SU-DHL-6 (cell line): ENCODE data around the gene CTDSPL.

ENCODE experiments used
- H2AFZ ChIP-seq: fragments of 200-600 bp; sonication (generic); 2 replicates; pipeline ENCODE4 v1.6.1; 2014; ENCODE audit warnings: low read depth, mild to moderate bottlenecking, moderate library complexity, mixed read lengths, antibody characterized with exemption, low read length; ENCODE audit not compliant: severe bottlenecking
- H3F3A ChIP-seq: fragments of 200-600 bp; shearing (Covaris generic); 2 replicates; pipeline ENCODE4 v1.6.0; 2016; ENCODE audit warnings: antibody characterized with exemption, mild to moderate bottlenecking; ENCODE audit not compliant: insufficient read depth
- H3K27ac ChIP-seq: fragments of 200-600 bp; sonication (generic); 2 replicates; pipeline ENCODE4 v1.5.1; 2016; ENCODE audit warnings: low read depth, mild to moderate bottlenecking, low read length, moderate library complexity, mixed read lengths
- H3K27me3 ChIP-seq: fragments of 200-600 bp; sonication (generic), shearing (Covaris generic); 2 replicates; pipeline ENCODE4 v1.6.0; 2014; ENCODE audit warnings: mild to moderate bottlenecking, low read length
- H3K36me3 ChIP-seq: fragments of 200-600 bp; sonication (generic); 2 replicates; pipeline ENCODE4 v1.6.1; 2014; ENCODE audit warnings: mild to moderate bottlenecking, low read length, mixed read lengths
- H3K4me2 ChIP-seq: fragments of 300-600, 200-600 bp; shearing (Covaris generic), sonication (generic); 2 replicates; pipeline ENCODE4 v1.6.0; 2014; ENCODE audit warnings: low read length, low read depth, mild to moderate bottlenecking; ENCODE audit not compliant: poor library complexity, severe bottlenecking
- H3K4me3 ChIP-seq: fragments of 200-600 bp; sonication (generic); 2 replicates; pipeline ENCODE4 v1.5.1; 2014; ENCODE audit warnings: antibody characterized with exemption, low read length, mild to moderate bottlenecking, mixed read lengths; ENCODE audit not compliant: insufficient read depth, poor library complexity, severe bottlenecking
- H3K79me2 ChIP-seq: fragments of 200-600 bp; sonication (generic); 2 replicates; pipeline ENCODE4 v1.6.1; 2014; ENCODE audit warnings: mild to moderate bottlenecking, low read length, moderate library complexity; ENCODE audit not compliant: insufficient read depth
- H3K9ac ChIP-seq: fragments of 200-600 bp; sonication (generic); 2 replicates; pipeline ENCODE4 v1.7.0; 2014; ENCODE audit warnings: mild to moderate bottlenecking, low read length
- H3K9me2 ChIP-seq: fragments of 200-600 bp; sonication (generic); replicated peaks from 2 replicates; pipeline ENCODE4 v1.6.1; 2014; ENCODE audit warnings: low read length; ENCODE audit not compliant: insufficient read depth
- H3K9me3 ChIP-seq: fragments of 200-600 bp; sonication (generic); 2 replicates; pipeline ENCODE4 v1.6.1; 2014; ENCODE audit warnings: low read length, mixed read lengths; ENCODE audit not compliant: insufficient read depth
- H4K20me1 ChIP-seq: fragments of 200-600 bp; sonication (generic); 2 replicates; pipeline ENCODE4 v1.6.1; 2014; ENCODE audit warnings: low read depth, mild to moderate bottlenecking, antibody characterized with exemption, low read length, moderate library complexity, mixed read lengths
- EZH2phosphoT487 ChIP-seq: fragments of 200-600 bp; sonication (generic), shearing (Covaris generic); conservative IDR thresholded peaks from 2 replicates; pipeline ENCODE4 v1.6.1; 2018; ENCODE audit warnings: mild to moderate bottlenecking, antibody characterized with exemption, low read length, moderate library complexity, mixed read lengths
- TF ChIP-seq, protein P1 (sequence below): fragments of 200-600 bp; sonication (generic); IDR thresholded peaks from one replicate; pipeline ENCODE4 v1.5.1; 2017; ENCODE audit warnings: antibody characterized with exemption, mild to moderate bottlenecking, low read length, moderate library complexity; ENCODE audit not compliant: insufficient read depth, poor library complexity, severe bottlenecking

Gene CTDSPL

DNA sequence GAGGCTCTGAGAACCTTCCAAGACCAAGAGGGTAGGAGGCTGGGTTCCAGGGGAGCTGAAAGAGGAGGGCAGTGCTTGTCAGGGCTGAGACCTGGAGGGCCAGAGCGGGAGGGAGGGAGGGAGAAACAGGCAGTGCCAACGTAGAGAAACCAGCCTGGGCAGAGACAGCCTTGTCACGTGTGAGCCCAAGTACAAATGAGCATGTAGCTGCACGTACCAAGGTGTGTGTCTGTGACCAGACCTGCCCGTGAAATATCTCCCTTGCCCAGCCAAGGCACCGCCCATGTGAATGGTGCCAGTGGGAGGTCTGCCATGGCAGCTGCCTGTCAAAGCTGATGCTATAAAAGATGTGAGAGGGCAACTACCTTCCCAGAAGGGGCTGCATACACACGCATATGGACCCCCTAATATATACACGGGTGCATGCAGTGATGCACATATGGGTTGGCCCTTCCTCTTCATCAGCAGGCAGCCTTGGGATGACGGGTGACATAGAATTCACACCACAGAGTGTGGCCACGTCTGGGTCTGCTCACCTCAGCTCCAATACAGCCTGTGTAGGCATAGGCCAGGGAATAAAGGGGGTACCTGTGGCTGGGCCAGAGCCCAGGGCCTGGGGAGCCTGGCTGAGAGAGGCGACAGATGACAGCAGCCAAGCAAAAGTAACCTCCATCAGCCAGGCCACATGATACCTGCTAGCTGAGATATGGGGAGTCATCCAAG is 7.8 kb upstream of the CTDSPL start:
- no peaks in the 10 kb centered on the region for H4K20me1 ChIP-seq
- no peaks in the 10 kb centered on the region for H3F3A ChIP-seq
- TF ChIP-seq, protein P1, sequence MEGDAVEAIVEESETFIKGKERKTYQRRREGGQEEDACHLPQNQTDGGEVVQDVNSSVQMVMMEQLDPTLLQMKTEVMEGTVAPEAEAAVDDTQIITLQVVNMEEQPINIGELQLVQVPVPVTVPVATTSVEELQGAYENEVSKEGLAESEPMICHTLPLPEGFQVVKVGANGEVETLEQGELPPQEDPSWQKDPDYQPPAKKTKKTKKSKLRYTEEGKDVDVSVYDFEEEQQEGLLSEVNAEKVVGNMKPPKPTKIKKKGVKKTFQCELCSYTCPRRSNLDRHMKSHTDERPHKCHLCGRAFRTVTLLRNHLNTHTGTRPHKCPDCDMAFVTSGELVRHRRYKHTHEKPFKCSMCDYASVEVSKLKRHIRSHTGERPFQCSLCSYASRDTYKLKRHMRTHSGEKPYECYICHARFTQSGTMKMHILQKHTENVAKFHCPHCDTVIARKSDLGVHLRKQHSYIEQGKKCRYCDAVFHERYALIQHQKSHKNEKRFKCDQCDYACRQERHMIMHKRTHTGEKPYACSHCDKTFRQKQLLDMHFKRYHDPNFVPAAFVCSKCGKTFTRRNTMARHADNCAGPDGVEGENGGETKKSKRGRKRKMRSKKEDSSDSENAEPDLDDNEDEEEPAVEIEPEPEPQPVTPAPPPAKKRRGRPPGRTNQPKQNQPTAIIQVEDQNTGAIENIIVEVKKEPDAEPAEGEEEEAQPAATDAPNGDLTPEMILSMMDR: no peak
- no peak for TF ChIP-seq EZH2phosphoT487
- H3K36me3 ChIP-seq: no peaks in the 10 kb centered on the region
- no peaks in the 10 kb centered on the region for H3K27me3 ChIP-seq
- no peak overlapping the region for H3K4me2 ChIP-seq
- no peaks in the 10 kb centered on the region for H3K9me2 ChIP-seq
- no peak overlapping the region for H3K27ac ChIP-seq
- H2AFZ ChIP-seq: no peak overlapping the region
- H3K4me3 ChIP-seq: no peak overlapping the region
- H3K9me3 ChIP-seq: no peaks in the 10 kb centered on the region
- no peak overlapping the region for H3K9ac ChIP-seq
- H3K79me2 ChIP-seq: no peaks in the 10 kb centered on the region

DNA sequence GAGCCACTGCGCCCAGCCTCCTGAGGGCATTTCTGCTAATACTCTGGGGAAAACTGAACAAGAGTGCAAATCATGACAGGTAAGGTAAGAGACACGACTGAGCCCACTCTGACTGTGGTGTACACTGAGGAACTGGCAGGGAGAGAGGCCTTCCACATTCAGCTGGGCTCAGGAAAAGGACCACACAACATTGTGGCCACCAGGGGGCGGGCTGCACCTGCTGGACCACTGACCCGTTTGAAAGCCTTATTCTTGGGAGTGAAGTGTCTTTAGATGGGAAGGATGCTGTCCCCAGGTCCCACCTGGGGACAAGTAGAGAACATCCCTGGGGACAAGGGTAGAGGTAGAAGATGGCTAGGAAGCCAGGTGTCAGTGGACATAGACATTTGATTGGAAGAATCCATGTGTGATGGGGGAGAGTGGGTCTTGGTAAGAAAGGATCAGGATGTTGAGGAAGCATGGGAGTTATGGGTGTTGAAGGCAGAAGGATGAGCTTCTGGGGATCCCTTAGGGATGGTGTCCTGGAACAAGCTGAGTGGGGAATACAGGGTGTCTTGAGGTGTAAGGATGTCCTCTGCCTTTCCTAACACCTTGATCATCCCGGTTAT is 6.2 kb upstream of the CTDSPL start:
- Histone ChIP-seq H2AFZ (no peak overlapping the region), H3K79me2 (no peaks in the 10 kb centered on the region), H3K9ac (no peak overlapping the region), H3K27ac (no peak overlapping the region), H3K4me3 (no peak overlapping the region), H3K36me3 (no peaks in the 10 kb centered on the region), H3K27me3 (no peaks in the 10 kb centered on the region), H3K9me2 (no peaks in the 10 kb centered on the region), H3K9me3 (no peaks in the 10 kb centered on the region), H3K4me2 (no peak overlapping the region), H4K20me1 (no peaks in the 10 kb centered on the region), H3F3A (no peaks in the 10 kb centered on the region)
- TF ChIP-seq, protein P1: peak; percentile 78
- no peak for TF ChIP-seq EZH2phosphoT487

DNA sequence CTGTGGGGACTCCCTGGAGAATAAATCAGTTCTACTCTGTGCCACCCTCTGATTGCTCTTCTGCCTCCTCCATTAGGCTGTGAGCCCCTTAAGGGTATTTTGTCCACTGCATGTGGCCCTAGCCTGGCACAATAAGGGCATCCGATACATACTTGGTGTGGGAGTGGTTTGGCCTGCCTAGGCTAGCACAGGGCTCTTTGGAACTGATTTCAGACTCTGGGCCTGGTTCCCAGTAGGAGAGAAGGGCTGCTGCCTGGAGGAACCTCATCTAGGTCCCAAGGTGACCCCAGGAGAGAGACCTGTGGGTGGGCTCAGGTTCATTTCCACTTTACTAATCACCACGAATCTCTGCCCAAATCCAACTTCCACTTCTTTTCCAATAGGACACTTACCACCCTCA is 5.3 kb upstream of the CTDSPL start:
- no peak overlapping the region for H3K27ac ChIP-seq

More for the DNA sequence above, 5.3 kb upstream of the CTDSPL start:
- Histone ChIP-seq H3K9me3 (no peaks in the 10 kb centered on the region), H3K4me2 (no peak overlapping the region), H3K4me3 (no peak overlapping the region), H3K36me3 (no peaks in the 10 kb centered on the region), H3K79me2 (no peaks in the 10 kb centered on the region), H3K9me2 (no peaks in the 10 kb centered on the region), H3K9ac (no peak overlapping the region), H3F3A (no peaks in the 10 kb centered on the region), H2AFZ (no peak overlapping the region), H3K27me3 (no peaks in the 10 kb centered on the region), H4K20me1 (no peaks in the 10 kb centered on the region)
- TF ChIP-seq, protein P1: no peak
- no peak for TF ChIP-seq EZH2phosphoT487
